HEK293 (cell line): Measurements from ENCODE around the gene FBP1.

Experiments
- CTCF ChIP-seq: fragments of 450-650 bp; formaldehyde crosslinking; IDR thresholded peaks from 2 replicates; pipeline ENCODE4 v1.5.1; 2016; ENCODE audit warnings: missing biosample characterization, missing genetic modification characterization
- GLIS1 ChIP-seq: fragments of 450-650 bp; formaldehyde crosslinking; IDR thresholded peaks from 2 replicates; pipeline ENCODE4 v1.5.1; 2016; ENCODE audit warnings: missing biosample characterization, missing genetic modification characterization
- IKZF3 ChIP-seq: fragments of 450-650 bp; IDR thresholded peaks from 2 replicates; pipeline ENCODE4 v1.5.0; 2018; ENCODE audit warnings: missing biosample characterization, mild to moderate bottlenecking, missing genetic modification characterization, moderate library complexity
- MEIS1 ChIP-seq: sonication (generic); formaldehyde crosslinking; IDR thresholded peaks from 2 replicates; pipeline ENCODE4 v1.8.1; 2022; ENCODE audit warnings: missing genetic modification reagents, mild to moderate bottlenecking, borderline replicate concordance
- MZF1 ChIP-seq: fragments of 450-650 bp; formaldehyde crosslinking; IDR thresholded peaks from 2 replicates; pipeline ENCODE4 v1.5.1; 2017; ENCODE audit warnings: missing biosample characterization, missing genetic modification characterization, borderline replicate concordance
- SP2 ChIP-seq: fragments of 450-650 bp; formaldehyde crosslinking; IDR thresholded peaks from 2 replicates; pipeline ENCODE4 v1.5.1; 2016; ENCODE audit warnings: missing biosample characterization, missing genetic modification characterization
- ZBTB1 ChIP-seq: fragments of 450-650 bp; formaldehyde crosslinking; IDR thresholded peaks from 2 replicates; pipeline ENCODE4 v1.5.1; 2016; ENCODE audit warnings: missing biosample characterization, missing genetic modification characterization
- ZNF335 ChIP-seq: fragments of 450-650 bp; formaldehyde crosslinking; conservative IDR thresholded peaks from 2 replicates; pipeline ENCODE4 v1.5.1; 2016; ENCODE audit warnings: missing biosample characterization, missing genetic modification characterization
- TF ChIP-seq, protein P1 (sequence below): fragments of 450-650 bp; formaldehyde crosslinking; IDR thresholded peaks from 2 replicates; pipeline ENCODE4 v1.5.1; 2017; ENCODE audit warnings: missing biosample characterization, missing genetic modification characterization

GRCh38 chr9:94680621-94681020 lies 41.3 kb upstream of the FBP1 start:
- TF ChIP-seq CTCF (no peak), ZBTB1 (tag by site-specific recombination) (no peak), IKZF3 (tag by site-specific recombination) (no peak), ZNF335 (no peak), MZF1 (no peak), GLIS1 (tag by site-specific recombination) (no peak), MEIS1 (CRISPR knock-in tag) (no peak), SP2 (tag by site-specific recombination) (no peak)
- TF ChIP-seq, protein P1, sequence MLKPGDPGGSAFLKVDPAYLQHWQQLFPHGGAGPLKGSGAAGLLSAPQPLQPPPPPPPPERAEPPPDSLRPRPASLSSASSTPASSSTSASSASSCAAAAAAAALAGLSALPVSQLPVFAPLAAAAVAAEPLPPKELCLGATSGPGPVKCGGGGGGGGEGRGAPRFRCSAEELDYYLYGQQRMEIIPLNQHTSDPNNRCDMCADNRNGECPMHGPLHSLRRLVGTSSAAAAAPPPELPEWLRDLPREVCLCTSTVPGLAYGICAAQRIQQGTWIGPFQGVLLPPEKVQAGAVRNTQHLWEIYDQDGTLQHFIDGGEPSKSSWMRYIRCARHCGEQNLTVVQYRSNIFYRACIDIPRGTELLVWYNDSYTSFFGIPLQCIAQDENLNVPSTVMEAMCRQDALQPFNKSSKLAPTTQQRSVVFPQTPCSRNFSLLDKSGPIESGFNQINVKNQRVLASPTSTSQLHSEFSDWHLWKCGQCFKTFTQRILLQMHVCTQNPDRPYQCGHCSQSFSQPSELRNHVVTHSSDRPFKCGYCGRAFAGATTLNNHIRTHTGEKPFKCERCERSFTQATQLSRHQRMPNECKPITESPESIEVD = no peak
